HG03558 (cell line): Measurements from ENCODE around the gene CNNM3.

Experiments used
- ATAC-seq: cut with Tn5 transposase; IDR thresholded peaks from one replicate; pipeline ENCODE4 v1.9.1; 2021; ENCODE audit warnings: moderate number of reproducible peaks; ENCODE audit not compliant: unreplicated experiment; ENCODE audit errors: extremely low read depth

Gene CNNM3

GRCh38 chr2:96816836-96817702, 1.0 kb downstream of the CNNM3 start:
- ATAC-seq: peak; percentile 24

DNA sequence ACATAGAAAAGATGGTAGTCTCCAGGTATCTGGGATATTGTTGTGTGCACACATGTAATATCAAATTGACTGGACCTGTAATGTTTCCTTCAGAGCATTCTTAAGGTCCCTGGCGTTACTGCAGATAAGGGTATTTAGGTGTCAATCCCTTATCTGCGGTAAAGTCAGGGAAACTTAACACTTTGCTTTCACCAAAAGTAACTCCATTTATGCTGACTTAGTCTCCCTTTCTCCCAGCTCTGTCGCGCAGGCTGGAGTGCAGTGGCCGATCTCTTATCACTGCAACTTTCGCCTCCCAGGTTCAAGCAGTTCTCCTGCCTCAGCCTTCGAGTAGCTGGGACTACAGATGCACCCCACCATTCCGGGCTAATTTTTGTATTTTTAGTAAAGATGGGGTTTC, 1.8 kb downstream of the CNNM3 start:
- ATAC-seq: no peak

- no peak for ATAC-seq
These were observed 3.2 kb downstream of the CNNM3 start for GRCh38 chr2:96819128-96819875.

- no peak for ATAC-seq
These were observed 3.9 kb downstream of the CNNM3 start for GRCh38 chr2:96819876-96820511.

DNA sequence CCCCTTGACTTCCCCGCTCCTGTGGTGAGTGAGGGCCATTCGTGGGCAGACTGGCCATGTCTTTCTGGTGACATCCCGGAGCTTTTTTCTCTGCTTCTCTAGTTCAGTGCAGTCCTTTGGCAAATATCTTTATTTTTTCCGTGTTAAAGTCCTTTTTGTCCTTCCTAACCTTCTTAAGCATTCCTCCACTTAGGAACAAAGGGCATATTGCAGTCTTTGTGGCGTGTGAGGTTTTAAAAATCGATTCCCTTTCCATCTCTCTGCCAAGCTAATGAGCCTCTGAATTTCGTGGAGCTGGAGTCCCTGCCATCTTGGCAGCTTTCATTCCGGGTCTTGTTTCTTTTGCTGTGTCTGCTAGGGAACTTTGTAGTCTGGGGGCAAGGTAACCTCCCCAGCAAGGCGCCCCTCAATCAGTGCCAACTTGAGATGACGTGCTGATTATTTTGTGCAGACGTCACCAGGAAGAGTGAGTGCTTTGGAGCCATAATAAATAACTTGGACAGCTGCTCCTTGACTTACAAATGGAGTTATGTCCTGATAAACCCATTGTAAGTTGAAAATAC, 5.1 kb downstream of the CNNM3 start:
- no peak for ATAC-seq

- no peak for ATAC-seq
These were observed 6.7 kb downstream of the CNNM3 start for GRCh38 chr2:96822786-96823185.

DNA sequence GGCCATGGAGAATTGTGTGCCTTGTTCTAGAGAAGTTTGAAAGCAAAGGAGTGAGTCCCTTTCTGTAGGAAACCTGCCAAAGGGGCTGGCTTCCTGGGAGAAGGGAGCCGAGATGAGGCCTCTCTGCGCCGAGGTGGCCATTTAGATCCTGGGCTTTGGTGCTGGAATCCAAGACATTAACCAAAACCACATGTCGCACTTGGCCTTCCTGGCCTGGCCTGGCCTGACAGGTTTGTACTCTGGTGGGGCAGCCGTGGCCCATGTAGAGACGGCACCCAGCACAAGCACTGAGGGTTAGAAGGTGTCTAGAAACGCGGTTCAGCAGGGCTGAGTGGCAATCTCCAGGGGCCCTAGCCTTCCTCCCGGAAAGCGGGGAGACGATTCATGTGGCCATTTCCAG, 7.1 kb downstream of the CNNM3 start:
- ATAC-seq: no peak

DNA sequence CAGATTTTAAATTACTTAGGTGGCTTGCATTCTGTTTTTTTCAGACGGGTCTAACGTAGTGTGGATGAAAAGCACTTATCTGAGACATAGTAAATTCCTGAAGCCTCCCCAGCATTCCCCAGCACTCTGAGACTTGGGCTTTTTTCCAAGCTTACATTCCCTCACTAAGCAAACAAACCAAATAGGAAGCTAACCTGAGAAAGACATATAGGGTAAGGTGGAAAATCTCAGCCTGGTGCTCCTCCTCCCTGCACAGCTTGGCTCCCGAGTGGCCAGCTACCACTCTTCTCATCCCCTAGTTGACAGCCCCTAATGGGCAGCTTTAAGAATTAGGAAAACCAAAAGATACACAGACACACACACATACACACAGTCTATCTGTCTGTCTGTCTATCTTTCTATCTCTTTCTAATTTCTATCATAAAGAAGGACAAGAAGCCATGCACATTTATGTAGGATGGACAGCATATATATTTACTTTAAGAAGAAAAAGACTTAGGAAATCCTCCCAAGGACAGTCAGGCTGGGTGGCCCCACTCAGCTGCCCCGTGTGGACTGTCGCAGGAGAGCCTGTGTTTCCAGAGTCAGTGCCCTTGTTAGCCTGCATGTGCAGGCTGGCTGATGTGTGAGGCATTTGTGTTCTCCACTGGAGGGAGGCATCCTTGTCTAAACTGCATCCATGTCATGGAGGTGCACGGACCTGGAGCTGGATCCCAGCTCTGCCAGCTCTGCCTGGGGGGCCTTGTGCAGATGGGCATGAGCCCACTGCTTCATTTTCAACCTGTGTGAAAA, 8.2 kb downstream of the CNNM3 start:
- ATAC-seq: no peak

DNA sequence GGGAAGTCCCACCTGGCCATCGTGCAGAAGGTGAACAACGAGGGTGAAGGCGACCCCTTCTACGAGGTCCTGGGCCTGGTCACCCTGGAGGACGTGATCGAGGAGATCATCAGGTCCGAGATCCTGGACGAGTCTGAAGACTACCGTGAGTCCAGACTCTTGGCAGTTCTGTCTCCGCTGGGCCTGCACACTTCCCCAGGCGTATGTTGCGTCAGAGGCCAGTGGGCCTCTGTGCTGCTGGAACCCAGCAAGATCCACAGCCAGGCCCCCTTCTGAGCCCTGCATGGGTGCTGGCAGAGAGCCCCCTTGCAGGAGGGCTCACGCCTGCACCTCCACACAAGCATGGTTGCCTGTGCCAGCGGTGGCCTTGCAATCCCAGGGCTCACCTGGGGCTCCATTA, 9.0 kb downstream of the CNNM3 start:
- no peak for ATAC-seq

- no peak for ATAC-seq
These were observed 10.6 kb downstream of the CNNM3 start for GRCh38 chr2:96826546-96827278.

DNA sequence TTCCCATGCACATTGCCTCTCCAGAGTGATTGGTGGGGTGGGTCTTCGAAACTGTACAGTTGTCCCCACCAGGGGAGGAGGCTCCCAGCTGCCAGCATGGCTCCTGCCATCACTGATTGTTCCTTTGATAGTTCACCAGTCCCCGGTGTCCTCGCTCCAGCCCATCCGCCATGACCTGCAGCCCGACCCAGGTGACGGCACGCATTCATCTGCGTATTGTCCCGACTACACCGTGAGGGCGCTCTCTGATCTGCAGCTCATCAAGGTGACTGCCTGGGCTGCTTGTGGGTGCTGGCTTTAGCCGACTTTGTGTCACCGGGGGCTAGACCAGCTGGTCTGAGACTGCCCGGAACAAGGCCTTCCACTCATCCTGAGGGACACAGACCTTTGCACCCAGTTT, 12.4 kb downstream of the CNNM3 start:
- no peak for ATAC-seq

- ATAC-seq: no peak
These were observed 12.8 kb downstream of the CNNM3 start for GRCh38 chr2:96828874-96829273.

GRCh38 chr2:96830044-96830562, 14.0 kb downstream of the CNNM3 start:
- no peak for ATAC-seq

GRCh38 chr2:96831679-96832078, 15.6 kb downstream of the CNNM3 start:
- no peak for ATAC-seq

DNA sequence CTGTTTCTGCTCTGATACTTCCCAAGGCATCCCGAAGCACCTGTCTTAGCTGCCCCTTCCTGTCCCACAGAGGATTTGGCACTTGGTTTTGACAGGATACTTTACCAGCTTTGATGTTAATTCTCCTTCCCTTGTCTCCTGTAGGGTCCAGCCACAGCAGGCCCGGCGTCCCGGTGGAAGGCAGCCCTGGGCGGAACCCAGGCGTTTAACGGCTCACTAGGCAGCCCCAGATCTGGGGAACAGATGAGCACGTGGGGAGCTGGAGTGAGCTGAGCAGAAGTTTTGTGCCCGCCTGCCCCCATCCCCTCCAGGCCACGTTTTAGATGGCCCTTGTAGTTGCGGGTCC, 16.3 kb downstream of the CNNM3 start:
- no peak for ATAC-seq

DNA sequence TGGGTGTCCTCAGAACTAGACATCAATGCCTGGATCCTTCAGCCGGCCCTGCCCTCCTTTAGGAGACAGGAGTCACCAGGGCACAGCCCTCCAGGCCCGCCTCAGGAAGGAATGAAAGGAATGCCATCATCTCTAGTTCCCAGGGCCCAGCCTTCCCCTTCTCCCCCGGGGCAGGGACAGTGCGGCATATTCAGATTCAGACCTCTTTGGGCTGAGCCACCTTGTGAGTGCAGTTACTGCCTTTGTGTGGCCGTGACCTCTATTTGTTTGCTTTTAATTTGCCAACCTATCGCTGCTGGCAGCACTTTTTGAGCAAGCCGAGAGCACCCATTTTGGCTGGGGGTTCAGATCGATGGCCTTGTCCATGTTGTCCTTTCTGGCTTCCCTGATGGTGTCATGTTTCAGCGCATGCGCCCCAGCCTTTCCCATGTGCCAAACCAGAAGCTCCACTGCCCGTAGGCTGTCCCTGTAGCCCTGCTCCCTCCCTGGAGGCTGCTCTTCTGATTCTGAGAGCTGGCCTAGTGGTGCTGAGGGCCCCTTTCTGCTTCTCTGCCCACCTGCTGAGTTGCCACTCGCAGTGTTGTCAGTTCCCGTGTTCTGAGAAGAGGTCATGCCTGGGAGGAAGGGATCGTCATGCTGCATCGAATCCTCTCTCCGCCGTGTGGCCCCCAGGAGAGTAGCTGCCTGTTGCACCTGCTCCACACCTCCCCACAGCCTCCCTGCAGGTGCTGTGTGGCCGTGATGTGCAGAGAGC, 16.9 kb downstream of the CNNM3 start:
- ATAC-seq: no peak

GRCh38 chr2:96835830-96836229, 19.8 kb downstream of the CNNM3 start:
- ATAC-seq: no peak

DNA sequence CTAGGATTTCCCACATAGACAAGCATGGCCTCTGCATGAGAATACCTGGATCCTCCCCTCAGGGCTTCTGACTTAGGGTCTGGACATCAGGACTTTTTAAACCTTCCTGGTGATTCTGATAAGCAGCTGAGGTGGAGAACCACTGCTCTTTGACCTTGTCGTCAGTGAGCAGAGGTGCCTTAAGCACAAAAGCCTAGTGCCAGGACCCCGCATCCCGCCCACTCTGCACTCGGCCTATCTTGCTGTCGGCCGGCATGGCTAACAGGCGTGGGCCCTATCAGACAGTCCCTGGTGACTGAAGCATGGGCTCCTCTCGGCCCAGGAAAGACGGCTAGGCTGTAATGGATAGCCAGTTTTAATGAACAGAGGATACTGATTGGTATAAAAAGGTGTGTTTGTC, 21.5 kb downstream of the CNNM3 start:
- no peak for ATAC-seq
